HG03045 (cell line): ENCODE data around the gene ZSCAN23.

ENCODE experiments used
- ATAC-seq: cut with Tn5 transposase; IDR thresholded peaks from one replicate; pipeline ENCODE4 v1.9.1; 2021; ENCODE audit warnings: mild to moderate bottlenecking, moderate library complexity; ENCODE audit not compliant: unreplicated experiment

Gene ZSCAN23

GRCh38 chr6:28383235-28384142 lies 59.8 kb downstream of the ZSCAN23 start:
- ATAC-seq: peak; percentile 92
